Stomach (tissue), 9 donors: Measurements from ENCODE around the gene ASIC4. TPM values are rescaled to one million over a fixed set of nuclear protein-coding genes. Genes with fewer than 3 reads are reported as not detected.
A peak's percentile ranks its signal among the peaks of the same experiment; 100 is the strongest.

Experiments used
- DNase-seq, 2 donors: peaks; one replicate each; pipeline versions ENCODE4 v3.0.0 to v3.0.0-alpha.2; 2013 to 2019
- H3K27ac ChIP-seq, 5 donors: fragments of 200-600 bp in 4 of 5; sonication (generic) in 4 of 5; one replicate each; pipeline ENCODE4 v1.5.1; 2013 to 2019; ENCODE audit warnings: mild to moderate bottlenecking in 1 of 5, moderate library complexity in 1 of 5
- H3K27me3 ChIP-seq, 3 donors: fragments of 200-600 bp; sonication (generic); one replicate each; pipeline ENCODE4 v1.5.1; 2017 to 2019; ENCODE audit warnings: mixed run types in 1 of 3
- H3K36me3 ChIP-seq, 4 donors: fragments of 200-600 bp; sonication (generic); 1 replicate in 3 of 4; 2 replicates in 1 of 4; pipeline ENCODE4 v1.5.1; 2016 to 2019
- H3K4me1 ChIP-seq, 4 donors: fragments of 200-600 bp; sonication (generic); one replicate each; pipeline ENCODE4 v1.5.1; 2016 to 2019
- H3K4me3 ChIP-seq, 4 donors: fragments of 200-600 bp; sonication (generic) in 3 of 4; one replicate each; pipeline ENCODE4 v1.5.1; 2016 to 2019; ENCODE audit warnings: mild to moderate bottlenecking in 1 of 4
- H3K9me3 ChIP-seq, 4 donors: fragments of 200-600 bp; sonication (generic); one replicate each; pipeline ENCODE4 v1.5.1; 2016 to 2019
- EP300 ChIP-seq: sonication (generic); formaldehyde crosslinking; IDR thresholded peaks from one replicate; pipeline ENCODE4 v1.6.1; 2017; ENCODE audit warnings: antibody characterized with exemption
- POLR2A ChIP-seq, 4 donors: fragments of 450-650 bp; IDR thresholded peaks; one replicate each; pipeline ENCODE4 v1.6.1; 2016; ENCODE audit warnings: antibody characterized with exemption in 4 of 4, control low read depth in 2 of 4, mild to moderate bottlenecking in 1 of 4, moderate library complexity in 1 of 4
- POLR2AphosphoS5 ChIP-seq, 3 donors: sonication (generic); formaldehyde crosslinking; IDR thresholded peaks; one replicate each; pipeline ENCODE4 v1.6.1; 2016; ENCODE audit warnings: antibody characterized with exemption in 3 of 3
- WGBS, 5 donors: extraction: QIAGEN DNeasy Blood & Tissue Kit in 3 of 5; methylation state at CpG; one replicate each; pipeline versions ENCODE4 v1.1.5 to v1.1.7; 2013 to 2018; 5-methylcytosine and 5-hydroxymethylcytosine counted together
- intact Hi-C: fragments of 100-400 bp; cut with DNase I; formaldehyde crosslinking; loops from one replicate; pipeline ENCODE4 v1.15.1; 2023; ENCODE audit warnings: low total_unique reads
- polyA plus RNA-seq, 3 donors: library from polyadenylated mRNA; stranded (reverse); fragments of 200-250 nt; gene quantifications; one replicate each; pipeline ENCODE4 v1.2.3, GENCODE V29; 2013
- total RNA-seq, 5 donors: library from RNA; depleted of rRNA; stranded (reverse); fragments of >200 nt; gene quantifications; one replicate each; pipeline versions ENCODE4 v1.1.0 to v1.2.3, GENCODE V29; 2014 to 2016
- TF ChIP-seq, protein P1 (sequence below), 7 experiments: fragments of 450-650 bp in 4 of 7; fragments of 200-600 bp in 3 of 7; sonication (generic) in 3 of 7; IDR thresholded peaks; one replicate each; pipeline ENCODE4 v1.5.1; 2016 to 2019; ENCODE audit warnings: antibody characterized with exemption in 7 of 7, control low read depth in 2 of 7, mild to moderate bottlenecking in 1 of 7
- donor health status: healthy with polysubstance abuse.
- donor health status: Bipolar disorder and iron deficiency.
- donor health status: healthy.

ASIC4 gene
- total and polyA plus RNA-seq, 8 donors, result 2.0 to 11.0 TPM; not detected in 6

- Histone ChIP-seq H3K27ac (no peak overlapping the region), H3K36me3 (no peaks in the 10 kb centered on the region), H3K27me3 (peaks cover 0 to 100% (median 82%) of the 10 kb centered on the region in 3 donors), H3K4me1 (peaks cover 14 to 34% (median 30%) of the 10 kb centered on the region in 4 donors), H3K9me3 (no peaks in the 10 kb centered on the region), H3K4me3 (no peak overlapping the region)
- WGBS, 5 donors, result 83 to 94% (median 89%) methylated on average over 1 to 2 of the region's 2 CpGs
- TF ChIP-seq POLR2A (IDR thresholded peaks at IDR 0.05) (no peak), POLR2AphosphoS5 (IDR thresholded peaks at IDR 0.05) (no peak), EP300 (no peak)
- TF ChIP-seq, protein P1, sequence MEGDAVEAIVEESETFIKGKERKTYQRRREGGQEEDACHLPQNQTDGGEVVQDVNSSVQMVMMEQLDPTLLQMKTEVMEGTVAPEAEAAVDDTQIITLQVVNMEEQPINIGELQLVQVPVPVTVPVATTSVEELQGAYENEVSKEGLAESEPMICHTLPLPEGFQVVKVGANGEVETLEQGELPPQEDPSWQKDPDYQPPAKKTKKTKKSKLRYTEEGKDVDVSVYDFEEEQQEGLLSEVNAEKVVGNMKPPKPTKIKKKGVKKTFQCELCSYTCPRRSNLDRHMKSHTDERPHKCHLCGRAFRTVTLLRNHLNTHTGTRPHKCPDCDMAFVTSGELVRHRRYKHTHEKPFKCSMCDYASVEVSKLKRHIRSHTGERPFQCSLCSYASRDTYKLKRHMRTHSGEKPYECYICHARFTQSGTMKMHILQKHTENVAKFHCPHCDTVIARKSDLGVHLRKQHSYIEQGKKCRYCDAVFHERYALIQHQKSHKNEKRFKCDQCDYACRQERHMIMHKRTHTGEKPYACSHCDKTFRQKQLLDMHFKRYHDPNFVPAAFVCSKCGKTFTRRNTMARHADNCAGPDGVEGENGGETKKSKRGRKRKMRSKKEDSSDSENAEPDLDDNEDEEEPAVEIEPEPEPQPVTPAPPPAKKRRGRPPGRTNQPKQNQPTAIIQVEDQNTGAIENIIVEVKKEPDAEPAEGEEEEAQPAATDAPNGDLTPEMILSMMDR (IDR thresholded peaks at IDR 0.05), result no peak
- intact Hi-C loops, result loop anchor here (5.0 kb wide), 1 partner anchor 48 kb away; no protein-coding TSS in a partner anchor
- no peak for DNase-seq
Measured at GRCh38 chr2:219524817-219525216, 10.5 kb downstream of the ASIC4 start.

DNA sequence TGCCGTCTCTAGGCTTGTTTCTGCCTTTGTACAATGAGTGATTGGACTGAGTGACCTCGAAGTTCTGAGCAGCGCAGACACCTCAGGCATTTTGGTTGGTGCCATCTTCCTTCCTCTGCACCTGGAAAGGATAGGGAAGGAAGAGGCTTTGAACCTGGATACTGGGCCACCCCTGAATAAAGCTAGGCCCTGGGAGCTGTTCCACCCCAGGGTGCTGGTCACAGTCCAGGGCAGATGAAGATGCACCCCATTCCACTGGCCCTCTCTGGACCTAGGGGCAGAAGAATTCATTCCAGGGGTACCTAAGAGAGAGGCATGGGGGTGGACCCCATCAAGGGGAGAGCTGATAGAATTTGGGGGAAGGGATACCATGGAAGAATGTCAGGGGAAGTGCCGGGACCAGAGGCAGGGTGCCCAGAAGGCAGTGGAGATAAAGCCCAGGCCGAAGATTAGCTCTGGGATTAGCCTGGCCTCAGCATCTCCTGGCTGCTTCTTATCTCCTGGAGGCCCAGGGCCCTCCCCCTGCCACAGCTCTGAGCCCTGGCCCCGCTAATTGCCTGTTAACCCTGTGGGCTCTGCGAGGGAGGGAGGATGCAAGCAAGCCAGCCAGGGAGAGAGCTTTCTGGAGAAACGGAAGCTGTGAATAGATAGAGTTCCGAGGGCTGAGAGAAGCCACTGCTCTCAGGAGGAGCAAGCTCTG lies 11.4 kb downstream of the ASIC4 start:
- H3K9me3 ChIP-seq, result no peaks in the 10 kb centered on the region
- no peaks in the 10 kb centered on the region for H3K36me3 ChIP-seq
- TF ChIP-seq, protein P1 (IDR thresholded peaks at IDR 0.05), result no peak
- TF ChIP-seq POLR2AphosphoS5 (IDR thresholded peaks at IDR 0.05) (no peak), POLR2A (IDR thresholded peaks at IDR 0.05) (no peak), EP300 (no peak)
- intact Hi-C loops, result loop anchor here (5.0 kb wide), 1 partner anchor 48 kb away; no protein-coding TSS in a partner anchor
- no peak overlapping the region for H3K27ac ChIP-seq
- DNase-seq, result peak in 1 of 2 donors; percentile 69
- peaks cover 0 to 100% (median 76%) of the 10 kb centered on the region in 3 donors for H3K27me3 ChIP-seq
- H3K4me3 ChIP-seq, result no peak overlapping the region
- 38 to 43% (median 39%) methylated on average over 9 of the region's 9 CpGs for WGBS, 5 donors
- H3K4me1 ChIP-seq, result peaks cover 14 to 42% (median 35%) of the 10 kb centered on the region in 4 donors

DNA sequence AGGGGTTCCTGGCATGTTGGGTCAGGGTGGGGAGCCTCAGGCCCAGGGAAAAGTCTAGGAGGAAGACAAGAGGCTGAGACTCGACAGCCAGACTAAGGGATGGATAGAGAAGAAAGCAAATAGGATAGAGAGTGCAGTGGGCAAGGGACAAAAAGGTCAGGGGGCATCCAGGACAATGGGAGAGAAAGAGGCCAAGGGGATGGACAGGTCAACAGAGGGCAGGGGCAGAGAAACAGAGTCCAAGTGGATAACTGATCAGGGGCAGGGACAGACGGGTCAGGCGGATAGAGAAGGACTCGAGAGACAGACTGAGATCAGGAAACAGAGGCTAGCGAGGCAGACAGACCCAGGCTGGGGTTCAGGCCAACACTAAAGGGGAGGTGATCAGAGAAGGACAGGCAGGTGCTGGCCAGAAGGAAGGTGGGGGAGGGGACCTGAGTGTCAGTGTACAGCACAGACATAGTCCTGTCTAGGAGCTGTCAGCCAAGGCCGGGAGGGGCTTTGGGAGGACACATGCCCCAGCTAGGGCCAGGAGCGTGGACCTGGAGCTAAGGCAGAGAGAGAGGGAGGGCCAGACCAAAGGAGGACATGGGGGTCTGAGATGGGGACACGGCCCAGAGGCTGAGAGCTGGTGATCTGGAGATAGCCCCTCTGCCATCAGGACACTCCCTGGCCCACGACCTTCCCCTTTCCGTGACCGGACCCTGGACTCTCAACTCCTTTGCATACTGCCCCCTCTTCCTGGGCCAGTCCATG lies 12.2 kb downstream of the ASIC4 start:
- peaks cover 0 to 98% (median 71%) of the 10 kb centered on the region in 3 donors for H3K27me3 ChIP-seq
- DNase-seq, result no peak
- H3K27ac ChIP-seq, result no peak overlapping the region
- H3K36me3 ChIP-seq, result no peaks in the 10 kb centered on the region
- peaks cover 14 to 39% (median 29%) of the 10 kb centered on the region in 4 donors for H3K4me1 ChIP-seq
- TF ChIP-seq EP300, result no peak
- TF ChIP-seq POLR2A (IDR thresholded peaks at IDR 0.05), result no peak
- TF ChIP-seq, protein P1 (IDR thresholded peaks at IDR 0.05), result no peak
- no peak for TF ChIP-seq POLR2AphosphoS5 (IDR thresholded peaks at IDR 0.05)
- 40 to 57% (median 55%) methylated on average over 9 to 11 of the region's 11 CpGs for WGBS, 5 donors
- no peaks in the 10 kb centered on the region for H3K9me3 ChIP-seq
- no peak overlapping the region for H3K4me3 ChIP-seq
- intact Hi-C loops, result loop anchor here (5.0 kb wide), 1 partner anchor 49 kb away; no protein-coding TSS in a partner anchor

- no peaks in the 10 kb centered on the region for H3K9me3 ChIP-seq
- no peak overlapping the region for H3K27ac ChIP-seq
- no peak for TF ChIP-seq POLR2A (IDR thresholded peaks at IDR 0.05)
- no peak for TF ChIP-seq POLR2AphosphoS5 (IDR thresholded peaks at IDR 0.05)
- TF ChIP-seq, protein P1 (IDR thresholded peaks at IDR 0.05), result no peak
- no peak for TF ChIP-seq EP300
- intact Hi-C loops, result loop anchor here (5.0 kb wide), 1 partner anchor 50 kb away; no protein-coding TSS in a partner anchor
- WGBS, 5 donors, result 15 to 27% (median 20%) methylated on average over 1 to 6 of the region's 6 CpGs
- no peak overlapping the region for H3K4me3 ChIP-seq
- H3K36me3 ChIP-seq, result no peaks in the 10 kb centered on the region
- peak; percentile 55 to 76 for DNase-seq
- H3K27me3 ChIP-seq, result peaks cover 0 to 98% (median 68%) of the 10 kb centered on the region in 3 donors
- H3K4me1 ChIP-seq, result peaks cover 12 to 34% (median 25%) of the 10 kb centered on the region in 4 donors
Measured at GRCh38 chr2:219527076-219527394, 12.8 kb downstream of the ASIC4 start.
